ENCODE measurements around the gene SMR3A.

Gene SMR3A

DNA sequence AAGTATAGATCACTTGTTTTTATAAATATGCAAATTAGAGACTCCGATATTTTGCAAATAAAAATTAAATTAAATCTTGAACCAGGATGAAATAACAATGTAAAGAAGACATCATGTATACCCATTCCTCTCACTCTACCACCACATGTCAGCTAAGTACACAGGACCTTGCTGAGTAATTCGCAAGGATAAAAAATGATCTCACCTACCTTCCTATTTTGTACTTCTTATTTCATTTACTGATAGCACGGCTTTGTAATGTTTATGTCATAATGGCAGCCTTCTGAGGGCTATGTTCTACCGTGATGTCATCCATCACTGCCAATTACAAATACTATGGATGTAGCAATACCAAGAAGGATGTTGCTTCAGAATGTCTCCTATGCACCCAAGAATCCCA is 11.4 kb downstream of the SMR3A start:
- Histone ChIP-seq H3K9ac (ENCODE audit: low read depth, low read length, poor library complexity, severe bottlenecking) (no peak overlapping the region), H3K9me3 (ENCODE audit: insufficient read depth, low read depth, low read length) (no peaks in the 10 kb centered on the region), H3K4me1 (ENCODE audit: insufficient read depth, low read length, poor library complexity, severe bottlenecking) (no peaks in the 10 kb centered on the region), H3K4me2 (ENCODE audit: low read depth, low read length, poor library complexity, severe bottlenecking) (no peak overlapping the region), H3K79me2 (ENCODE audit: insufficient read depth, low read length) (no peaks in the 10 kb centered on the region), H3K36me3 (ENCODE audit: insufficient read depth, low read length) (no peaks in the 10 kb centered on the region), H4K20me1 (ENCODE audit: insufficient read depth, low read length, poor library complexity, severe bottlenecking) (no peaks in the 10 kb centered on the region), H3K4me3 (ENCODE audit: low read length, poor library complexity, severe bottlenecking) (no peak overlapping the region), H3F3A (ENCODE audit: low read depth) (no peaks in the 10 kb centered on the region), H3K27me3 (ENCODE audit: insufficient read depth, low read length, poor library complexity, severe bottlenecking) (no peaks in the 10 kb centered on the region), H2AFZ (ENCODE audit: low read length) (no peak overlapping the region), H3K9me2 (replicated peaks; ENCODE audit: low read depth, low read length) (no peaks in the 10 kb centered on the region)
- TF ChIP-seq, protein P1, sequence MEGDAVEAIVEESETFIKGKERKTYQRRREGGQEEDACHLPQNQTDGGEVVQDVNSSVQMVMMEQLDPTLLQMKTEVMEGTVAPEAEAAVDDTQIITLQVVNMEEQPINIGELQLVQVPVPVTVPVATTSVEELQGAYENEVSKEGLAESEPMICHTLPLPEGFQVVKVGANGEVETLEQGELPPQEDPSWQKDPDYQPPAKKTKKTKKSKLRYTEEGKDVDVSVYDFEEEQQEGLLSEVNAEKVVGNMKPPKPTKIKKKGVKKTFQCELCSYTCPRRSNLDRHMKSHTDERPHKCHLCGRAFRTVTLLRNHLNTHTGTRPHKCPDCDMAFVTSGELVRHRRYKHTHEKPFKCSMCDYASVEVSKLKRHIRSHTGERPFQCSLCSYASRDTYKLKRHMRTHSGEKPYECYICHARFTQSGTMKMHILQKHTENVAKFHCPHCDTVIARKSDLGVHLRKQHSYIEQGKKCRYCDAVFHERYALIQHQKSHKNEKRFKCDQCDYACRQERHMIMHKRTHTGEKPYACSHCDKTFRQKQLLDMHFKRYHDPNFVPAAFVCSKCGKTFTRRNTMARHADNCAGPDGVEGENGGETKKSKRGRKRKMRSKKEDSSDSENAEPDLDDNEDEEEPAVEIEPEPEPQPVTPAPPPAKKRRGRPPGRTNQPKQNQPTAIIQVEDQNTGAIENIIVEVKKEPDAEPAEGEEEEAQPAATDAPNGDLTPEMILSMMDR (conservative IDR thresholded peaks at IDR 0.05; ENCODE audit: low read length), result no peak
- TF ChIP-seq EZH2phosphoT487 (IDR thresholded peaks at IDR 0.05; ENCODE audit: borderline replicate concordance), result no peak

DNA sequence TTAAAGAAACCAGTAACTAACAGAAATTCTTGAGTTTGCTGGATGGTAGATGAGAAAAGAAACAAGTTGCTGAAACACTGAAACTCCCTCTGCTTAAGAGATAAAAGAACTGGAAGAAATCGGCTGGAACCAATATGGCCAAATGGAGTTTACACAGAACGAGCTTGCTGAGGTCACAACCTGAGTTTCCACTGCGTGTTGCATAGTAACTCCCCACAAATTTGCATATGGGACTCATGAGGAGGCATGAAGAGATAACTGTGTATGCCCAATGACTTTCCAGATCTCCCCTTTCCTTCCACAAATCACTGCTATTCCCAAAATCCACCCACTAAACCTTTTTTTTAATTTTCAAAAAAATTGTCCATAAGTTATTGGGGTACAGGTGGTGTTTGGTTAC is 12.2 kb downstream of the SMR3A start:
- H3K9ac ChIP-seq (ENCODE audit: low read depth, low read length, poor library complexity, severe bottlenecking), result no peak overlapping the region
- no peak overlapping the region for H3K4me3 ChIP-seq (ENCODE audit: low read length, poor library complexity, severe bottlenecking)
- no peak overlapping the region for H2AFZ ChIP-seq (ENCODE audit: low read length)
- H3K4me1 ChIP-seq (ENCODE audit: insufficient read depth, low read length, poor library complexity, severe bottlenecking), result no peaks in the 10 kb centered on the region
- H3K36me3 ChIP-seq (ENCODE audit: insufficient read depth, low read length), result no peaks in the 10 kb centered on the region
- no peaks in the 10 kb centered on the region for H3K79me2 ChIP-seq (ENCODE audit: insufficient read depth, low read length)
- H3K4me2 ChIP-seq (ENCODE audit: low read depth, low read length, poor library complexity, severe bottlenecking), result no peak overlapping the region
- no peaks in the 10 kb centered on the region for H3F3A ChIP-seq (ENCODE audit: low read depth)
- TF ChIP-seq EZH2phosphoT487 (IDR thresholded peaks at IDR 0.05; ENCODE audit: borderline replicate concordance), result no peak
- TF ChIP-seq, protein P1 (conservative IDR thresholded peaks at IDR 0.05; ENCODE audit: low read length), result no peak
- no peaks in the 10 kb centered on the region for H4K20me1 ChIP-seq (ENCODE audit: insufficient read depth, low read length, poor library complexity, severe bottlenecking)
- no peaks in the 10 kb centered on the region for H3K27me3 ChIP-seq (ENCODE audit: insufficient read depth, low read length, poor library complexity, severe bottlenecking)
- no peaks in the 10 kb centered on the region for H3K9me3 ChIP-seq (ENCODE audit: insufficient read depth, low read depth, low read length)
- no peaks in the 10 kb centered on the region for H3K9me2 ChIP-seq (replicated peaks; ENCODE audit: low read depth, low read length)

DNA sequence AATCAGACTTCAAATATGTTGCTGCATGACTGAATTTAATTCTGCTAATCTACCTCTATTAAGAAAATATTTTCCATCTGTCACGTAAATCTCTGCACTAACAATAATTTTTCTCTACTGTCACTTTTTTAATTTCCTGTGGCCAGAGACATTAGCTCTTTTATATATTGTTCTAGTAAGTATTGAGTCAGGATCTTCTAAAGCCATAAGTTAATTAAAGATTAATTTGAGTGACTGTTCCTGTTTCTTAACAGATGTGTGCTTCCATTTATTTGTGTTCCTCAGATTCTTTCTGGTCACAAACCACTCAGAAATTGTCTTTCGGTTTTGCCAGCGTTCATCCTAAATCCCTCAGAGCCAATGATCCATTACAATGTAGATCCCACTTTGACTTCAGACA is 20.0 kb downstream of the SMR3A start:
- no peaks in the 10 kb centered on the region for H3K36me3 ChIP-seq (ENCODE audit: insufficient read depth, low read length)
- H3K9me3 ChIP-seq (ENCODE audit: insufficient read depth, low read depth, low read length), result no peaks in the 10 kb centered on the region
- H3F3A ChIP-seq (ENCODE audit: low read depth), result no peaks in the 10 kb centered on the region
- no peaks in the 10 kb centered on the region for H3K27me3 ChIP-seq (ENCODE audit: insufficient read depth, low read length, poor library complexity, severe bottlenecking)
- TF ChIP-seq EZH2phosphoT487 (IDR thresholded peaks at IDR 0.05; ENCODE audit: borderline replicate concordance), result no peak
- TF ChIP-seq, protein P1 (conservative IDR thresholded peaks at IDR 0.05; ENCODE audit: low read length), result no peak
- no peak overlapping the region for H3K9ac ChIP-seq (ENCODE audit: low read depth, low read length, poor library complexity, severe bottlenecking)
- H3K4me1 ChIP-seq (ENCODE audit: insufficient read depth, low read length, poor library complexity, severe bottlenecking), result no peaks in the 10 kb centered on the region
- H3K9me2 ChIP-seq (replicated peaks; ENCODE audit: low read depth, low read length), result no peaks in the 10 kb centered on the region
- no peak overlapping the region for H3K4me2 ChIP-seq (ENCODE audit: low read depth, low read length, poor library complexity, severe bottlenecking)
- H3K79me2 ChIP-seq (ENCODE audit: insufficient read depth, low read length), result no peaks in the 10 kb centered on the region
- H3K4me3 ChIP-seq (ENCODE audit: low read length, poor library complexity, severe bottlenecking), result no peak overlapping the region
- no peak overlapping the region for H2AFZ ChIP-seq (ENCODE audit: low read length)
- no peaks in the 10 kb centered on the region for H4K20me1 ChIP-seq (ENCODE audit: insufficient read depth, low read length, poor library complexity, severe bottlenecking)
